ENCODE measurements around the gene LRRC47.

The LRRC47 gene

GRCh38 chr1:3736708-3737107 is 59.6 kb downstream of the LRRC47 start:
- Histone ChIP-seq H3K9ac (ENCODE audit: low read length) (no peak overlapping the region), H3K27ac (ENCODE audit: low read length) (no peak overlapping the region), H3K27me3 (replicated peaks; ENCODE audit: insufficient read depth, low read length) (no peaks in the 10 kb centered on the region), H3K4me1 (ENCODE audit: low read length) (no peaks in the 10 kb centered on the region), H3K4me3 (ENCODE audit: low read length) (no peak overlapping the region), H3K79me2 (ENCODE audit: low read length) (no peaks in the 10 kb centered on the region), H3K9me2 (replicated peaks; ENCODE audit: insufficient read depth, low read length) (no peaks in the 10 kb centered on the region), H3K4me2 (ENCODE audit: low read depth, low read length) (no peak overlapping the region), H4K20me1 (ENCODE audit: insufficient read depth, low read length) (no peaks in the 10 kb centered on the region), H2AFZ (ENCODE audit: low read length) (no peak overlapping the region), H3K36me3 (replicated peaks; ENCODE audit: insufficient read depth, low read length) (no peaks in the 10 kb centered on the region), H3K9me3 (replicated peaks; ENCODE audit: insufficient read depth, low read length) (no peaks in the 10 kb centered on the region), H3F3A (ENCODE audit: insufficient read depth, low read length) (no peaks in the 10 kb centered on the region)
- no peak for DNase-seq
- TF ChIP-seq EZH2phosphoT487 (IDR thresholded peaks at IDR 0.05; ENCODE audit: low read length): no peak
- no peak for TF ChIP-seq EZH2 (optimal IDR thresholded peaks at IDR 0.05; ENCODE audit: low read depth, low read length)
- TF ChIP-seq, protein P1, sequence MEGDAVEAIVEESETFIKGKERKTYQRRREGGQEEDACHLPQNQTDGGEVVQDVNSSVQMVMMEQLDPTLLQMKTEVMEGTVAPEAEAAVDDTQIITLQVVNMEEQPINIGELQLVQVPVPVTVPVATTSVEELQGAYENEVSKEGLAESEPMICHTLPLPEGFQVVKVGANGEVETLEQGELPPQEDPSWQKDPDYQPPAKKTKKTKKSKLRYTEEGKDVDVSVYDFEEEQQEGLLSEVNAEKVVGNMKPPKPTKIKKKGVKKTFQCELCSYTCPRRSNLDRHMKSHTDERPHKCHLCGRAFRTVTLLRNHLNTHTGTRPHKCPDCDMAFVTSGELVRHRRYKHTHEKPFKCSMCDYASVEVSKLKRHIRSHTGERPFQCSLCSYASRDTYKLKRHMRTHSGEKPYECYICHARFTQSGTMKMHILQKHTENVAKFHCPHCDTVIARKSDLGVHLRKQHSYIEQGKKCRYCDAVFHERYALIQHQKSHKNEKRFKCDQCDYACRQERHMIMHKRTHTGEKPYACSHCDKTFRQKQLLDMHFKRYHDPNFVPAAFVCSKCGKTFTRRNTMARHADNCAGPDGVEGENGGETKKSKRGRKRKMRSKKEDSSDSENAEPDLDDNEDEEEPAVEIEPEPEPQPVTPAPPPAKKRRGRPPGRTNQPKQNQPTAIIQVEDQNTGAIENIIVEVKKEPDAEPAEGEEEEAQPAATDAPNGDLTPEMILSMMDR (IDR thresholded peaks at IDR 0.05; ENCODE audit: low read length): no peak

DNA sequence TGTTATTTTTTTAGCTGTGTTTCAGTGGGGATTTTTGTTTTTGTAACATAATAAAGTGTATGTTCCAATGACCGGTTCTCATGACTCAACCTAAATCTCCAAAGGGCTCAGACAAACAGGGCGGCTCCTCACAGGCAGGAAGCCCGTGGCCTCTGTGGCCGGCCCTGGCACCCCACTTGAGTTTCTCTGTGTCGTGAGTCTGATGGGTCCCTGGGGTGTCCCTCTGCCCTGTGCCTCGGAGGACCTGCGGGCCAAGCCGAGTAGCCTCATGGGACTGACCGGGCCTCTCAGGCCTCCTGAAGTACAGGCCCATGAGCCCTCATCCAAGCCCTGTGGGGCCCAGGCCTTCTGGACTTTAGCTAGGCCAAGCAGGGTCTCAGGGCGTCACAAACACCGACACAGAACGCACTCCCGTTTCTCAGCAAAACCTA is 60.2 kb downstream of the LRRC47 start:
- no peak for TF ChIP-seq EZH2phosphoT487 (IDR thresholded peaks at IDR 0.05; ENCODE audit: low read length)
- TF ChIP-seq, protein P1 (IDR thresholded peaks at IDR 0.05; ENCODE audit: low read length): no peak
- TF ChIP-seq EZH2 (optimal IDR thresholded peaks at IDR 0.05; ENCODE audit: low read depth, low read length): no peak
- Histone ChIP-seq H3K9me2 (replicated peaks; ENCODE audit: insufficient read depth, low read length) (no peaks in the 10 kb centered on the region), H4K20me1 (ENCODE audit: insufficient read depth, low read length) (no peaks in the 10 kb centered on the region), H3K79me2 (ENCODE audit: low read length) (no peaks in the 10 kb centered on the region), H3K27me3 (replicated peaks; ENCODE audit: insufficient read depth, low read length) (no peaks in the 10 kb centered on the region), H3K27ac (ENCODE audit: low read length) (no peak overlapping the region), H3K9me3 (replicated peaks; ENCODE audit: insufficient read depth, low read length) (no peaks in the 10 kb centered on the region), H3K36me3 (replicated peaks; ENCODE audit: insufficient read depth, low read length) (no peaks in the 10 kb centered on the region), H3K4me3 (ENCODE audit: low read length) (no peak overlapping the region), H3K9ac (ENCODE audit: low read length) (no peak overlapping the region), H3F3A (ENCODE audit: insufficient read depth, low read length) (no peaks in the 10 kb centered on the region), H3K4me1 (ENCODE audit: low read length) (no peaks in the 10 kb centered on the region), H3K4me2 (ENCODE audit: low read depth, low read length) (no peak overlapping the region), H2AFZ (ENCODE audit: low read length) (no peak overlapping the region)
- no peak for DNase-seq

DNA sequence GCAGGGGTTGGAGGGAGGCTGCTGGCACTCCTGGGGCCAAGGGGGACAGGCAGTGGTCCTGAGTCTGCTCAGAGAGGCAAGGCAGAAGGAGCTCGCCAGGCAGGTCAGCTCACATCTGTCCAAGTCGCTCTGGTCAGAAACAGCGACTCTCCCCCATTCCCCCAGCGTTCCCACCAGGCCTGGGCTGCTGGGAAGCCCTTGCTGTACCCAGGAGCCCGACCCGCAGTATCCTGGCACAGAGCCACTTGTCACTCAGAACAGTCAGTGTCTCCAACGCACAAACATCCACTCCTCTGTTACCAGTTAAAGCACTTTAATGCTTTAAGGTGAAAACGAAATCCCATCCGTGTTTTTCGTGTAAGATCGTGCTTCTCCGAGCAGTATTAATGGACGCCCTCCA is 60.6 kb downstream of the LRRC47 start:
- H3K36me3 ChIP-seq (replicated peaks; ENCODE audit: insufficient read depth, low read length): no peaks in the 10 kb centered on the region
- H2AFZ ChIP-seq (ENCODE audit: low read length): no peak overlapping the region
- TF ChIP-seq EZH2 (optimal IDR thresholded peaks at IDR 0.05; ENCODE audit: low read depth, low read length) (no peak), EZH2phosphoT487 (IDR thresholded peaks at IDR 0.05; ENCODE audit: low read length) (no peak)
- TF ChIP-seq, protein P1 (IDR thresholded peaks at IDR 0.05; ENCODE audit: low read length): no peak
- H3K9me2 ChIP-seq (replicated peaks; ENCODE audit: insufficient read depth, low read length): no peaks in the 10 kb centered on the region
- H3K9me3 ChIP-seq (replicated peaks; ENCODE audit: insufficient read depth, low read length): no peaks in the 10 kb centered on the region
- no peaks in the 10 kb centered on the region for H4K20me1 ChIP-seq (ENCODE audit: insufficient read depth, low read length)
- H3F3A ChIP-seq (ENCODE audit: insufficient read depth, low read length): no peaks in the 10 kb centered on the region
- H3K4me2 ChIP-seq (ENCODE audit: low read depth, low read length): no peak overlapping the region
- no peak for DNase-seq
- no peaks in the 10 kb centered on the region for H3K4me1 ChIP-seq (ENCODE audit: low read length)
- H3K4me3 ChIP-seq (ENCODE audit: low read length): no peak overlapping the region
- no peaks in the 10 kb centered on the region for H3K27me3 ChIP-seq (replicated peaks; ENCODE audit: insufficient read depth, low read length)
- no peak overlapping the region for H3K27ac ChIP-seq (ENCODE audit: low read length)
- H3K79me2 ChIP-seq (ENCODE audit: low read length): no peaks in the 10 kb centered on the region
- no peak overlapping the region for H3K9ac ChIP-seq (ENCODE audit: low read length)
